ENCODE results near the gene SLCO2B1. TPM values are rescaled to one million over a fixed set of nuclear protein-coding genes. Genes with fewer than 3 reads are reported as not detected.

Gene SLCO2B1
- total RNA-seq, 4 donors from 2014 or later = 25.7 to 70.1 (median 33.1) TPM

DNA sequence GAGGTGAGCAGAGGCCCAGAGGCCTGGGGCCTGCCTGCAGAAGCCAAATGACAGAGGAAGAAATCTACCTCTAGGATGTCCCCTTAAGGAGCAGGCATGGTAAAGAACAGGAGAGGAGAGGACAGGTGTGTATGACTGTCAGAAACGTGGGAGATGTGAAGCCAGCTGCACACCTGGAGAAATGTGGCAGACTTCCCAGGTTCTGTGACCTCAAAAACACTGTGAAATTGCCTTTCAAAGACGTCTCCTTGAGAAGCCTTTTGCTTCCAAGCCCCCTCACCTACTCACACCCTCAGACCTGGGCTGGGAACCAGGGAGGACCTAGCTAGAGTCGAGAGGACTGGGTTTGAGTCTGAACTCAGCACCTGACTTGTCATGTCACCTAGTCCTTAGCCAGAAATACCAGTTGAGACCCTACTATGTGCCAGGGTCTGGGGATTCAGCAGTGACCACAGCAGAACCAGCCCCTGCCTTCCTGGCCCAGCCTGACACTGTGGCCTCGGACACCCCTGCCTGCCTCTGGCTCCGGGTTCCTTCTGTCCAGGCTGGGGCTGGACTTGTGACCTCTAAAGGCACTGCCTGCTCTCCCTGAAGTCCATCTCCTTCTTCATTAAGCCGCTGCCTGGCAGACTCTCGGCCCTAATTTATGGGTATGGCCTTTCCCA is 95.2 kb downstream of the SLCO2B1 start:
- Histone ChIP-seq H3K27ac (no peak overlapping the region), H3K4me3 (no peak overlapping the region), H3K36me3 (no peaks in the 10 kb centered on the region), H3K9me3 (no peaks in the 10 kb centered on the region), H3K27me3 (peaks cover 49% of the 10 kb centered on the region), H3K4me1 (peaks cover 0 to 15% (median 0%) of the 10 kb centered on the region in 3 donors)
- no peak for ATAC-seq
- WGBS, 2 donors (ENCODE audit: low coverage in 1 of 2) = 34 to 58% methylated on average over 3 to 4 of the region's 7 CpGs
- TF ChIP-seq POLR2A (IDR thresholded peaks at IDR 0.05) (no peak), POLR2AphosphoS5 (IDR thresholded peaks at IDR 0.05) (no peak), EP300 (IDR thresholded peaks at IDR 0.05) (no peak)
- TF ChIP-seq, protein P1, sequence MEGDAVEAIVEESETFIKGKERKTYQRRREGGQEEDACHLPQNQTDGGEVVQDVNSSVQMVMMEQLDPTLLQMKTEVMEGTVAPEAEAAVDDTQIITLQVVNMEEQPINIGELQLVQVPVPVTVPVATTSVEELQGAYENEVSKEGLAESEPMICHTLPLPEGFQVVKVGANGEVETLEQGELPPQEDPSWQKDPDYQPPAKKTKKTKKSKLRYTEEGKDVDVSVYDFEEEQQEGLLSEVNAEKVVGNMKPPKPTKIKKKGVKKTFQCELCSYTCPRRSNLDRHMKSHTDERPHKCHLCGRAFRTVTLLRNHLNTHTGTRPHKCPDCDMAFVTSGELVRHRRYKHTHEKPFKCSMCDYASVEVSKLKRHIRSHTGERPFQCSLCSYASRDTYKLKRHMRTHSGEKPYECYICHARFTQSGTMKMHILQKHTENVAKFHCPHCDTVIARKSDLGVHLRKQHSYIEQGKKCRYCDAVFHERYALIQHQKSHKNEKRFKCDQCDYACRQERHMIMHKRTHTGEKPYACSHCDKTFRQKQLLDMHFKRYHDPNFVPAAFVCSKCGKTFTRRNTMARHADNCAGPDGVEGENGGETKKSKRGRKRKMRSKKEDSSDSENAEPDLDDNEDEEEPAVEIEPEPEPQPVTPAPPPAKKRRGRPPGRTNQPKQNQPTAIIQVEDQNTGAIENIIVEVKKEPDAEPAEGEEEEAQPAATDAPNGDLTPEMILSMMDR (IDR thresholded peaks at IDR 0.05) = no peak

DNA sequence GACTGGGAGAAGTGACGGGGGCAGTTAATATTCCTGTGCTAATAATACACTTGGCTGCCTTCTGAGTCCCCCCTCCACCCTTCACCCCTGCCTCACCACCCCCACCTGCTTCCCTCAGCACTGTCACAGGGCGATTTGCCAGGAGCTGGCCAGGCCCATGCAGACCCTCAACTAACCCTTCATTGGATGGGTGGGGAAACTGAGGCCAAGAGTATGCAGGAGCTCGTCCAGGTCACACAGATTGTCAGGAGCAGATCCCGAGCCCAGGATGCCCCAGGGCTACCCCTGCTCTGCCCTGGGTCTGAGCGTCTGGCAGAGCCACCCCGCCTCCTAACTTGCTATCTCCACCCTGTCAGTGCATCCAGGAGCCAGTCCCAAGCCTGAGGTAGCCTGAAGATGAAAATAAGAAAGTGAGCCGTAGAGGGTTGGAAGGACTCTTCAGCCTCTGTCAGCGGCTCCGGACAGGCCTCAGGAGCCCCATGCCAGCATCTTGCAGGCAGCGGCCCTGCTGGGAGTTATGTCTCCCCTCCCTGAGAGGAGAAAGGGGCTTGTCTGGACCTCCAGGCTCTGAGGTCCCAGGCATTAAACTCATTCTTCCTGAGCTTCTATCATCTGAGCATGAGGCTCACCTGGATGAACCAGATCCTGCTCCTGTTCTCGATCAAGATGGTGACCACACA is 95.9 kb downstream of the SLCO2B1 start:
- no peak for ATAC-seq
- no peaks in the 10 kb centered on the region for H3K36me3 ChIP-seq
- TF ChIP-seq, protein P1 (IDR thresholded peaks at IDR 0.05) = no peak
- TF ChIP-seq EP300 (IDR thresholded peaks at IDR 0.05) = no peak
- no peak for TF ChIP-seq POLR2AphosphoS5 (IDR thresholded peaks at IDR 0.05)
- no peak overlapping the region for H3K4me3 ChIP-seq
- H3K27ac ChIP-seq = no peak overlapping the region
- peaks cover 0 to 8% (median 0%) of the 10 kb centered on the region in 3 donors for H3K4me1 ChIP-seq
- peaks cover 43% of the 10 kb centered on the region for H3K27me3 ChIP-seq
- 76% methylated on average over 4 of the region's 11 CpGs; no CpG with 5 or more reads in 1 of the 2 donors for WGBS, 2 donors (ENCODE audit: low coverage in 1 of 2)
- H3K9me3 ChIP-seq = no peaks in the 10 kb centered on the region

DNA sequence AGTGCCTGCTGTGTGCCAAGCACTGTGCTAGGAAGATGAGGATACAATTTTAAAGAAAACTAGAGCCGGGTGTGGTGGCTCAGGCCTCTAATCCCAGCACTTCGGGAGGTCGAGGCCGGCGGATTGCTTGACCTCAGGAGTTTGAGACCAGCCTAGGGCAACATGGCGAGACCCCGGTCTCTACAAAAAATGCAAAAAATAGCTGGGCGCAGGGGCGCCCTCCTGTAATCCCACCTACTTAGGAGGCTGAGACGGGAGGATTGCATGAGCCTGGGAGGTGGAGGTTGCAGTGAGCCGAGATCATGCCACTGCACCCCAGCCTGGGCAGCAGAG is 98.0 kb downstream of the SLCO2B1 start:
- Histone ChIP-seq H3K27ac (no peak overlapping the region), H3K4me3 (no peak overlapping the region), H3K4me1 (no peaks in the 10 kb centered on the region), H3K36me3 (no peaks in the 10 kb centered on the region), H3K9me3 (peaks cover 0 to 5% (median 0%) of the 10 kb centered on the region in 3 donors), H3K27me3 (peaks cover 22% of the 10 kb centered on the region)
- TF ChIP-seq EP300 (IDR thresholded peaks at IDR 0.05) = no peak
- 66% methylated on average over 6 of the region's 11 CpGs; no CpG with 5 or more reads in 1 of the 2 donors for WGBS, 2 donors (ENCODE audit: low coverage in 1 of 2)
- peak; percentile 24 for ATAC-seq

DNA sequence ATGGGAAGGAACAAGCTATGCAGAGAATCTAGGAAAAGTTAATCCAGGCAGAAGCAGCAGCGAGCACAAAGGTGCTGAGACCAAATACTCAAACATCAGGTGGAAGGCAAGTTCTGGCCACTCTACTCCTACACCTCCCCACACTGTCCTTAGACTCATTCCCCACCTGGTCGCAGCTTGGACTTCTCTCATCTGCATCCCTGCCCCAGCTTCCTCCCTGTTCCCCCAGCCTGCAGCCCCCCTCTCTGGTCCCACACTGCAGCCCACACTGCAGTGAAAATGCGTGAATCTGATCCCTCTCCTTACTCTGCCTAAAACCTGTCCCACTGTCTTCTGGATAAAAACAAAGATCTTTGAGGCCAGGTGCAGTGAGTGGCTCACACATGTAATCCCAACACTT is 98.8 kb downstream of the SLCO2B1 start:
- ATAC-seq = no peak
- peaks cover 0 to 5% (median 0%) of the 10 kb centered on the region in 3 donors for H3K9me3 ChIP-seq
- no peaks in the 10 kb centered on the region for H3K4me1 ChIP-seq
- TF ChIP-seq POLR2AphosphoS5 (IDR thresholded peaks at IDR 0.05) (no peak), EP300 (IDR thresholded peaks at IDR 0.05) (no peak), POLR2A (IDR thresholded peaks at IDR 0.05) (no peak)
- TF ChIP-seq, protein P1 (IDR thresholded peaks at IDR 0.05) = no peak
- no peak overlapping the region for H3K27ac ChIP-seq
- no peaks in the 10 kb centered on the region for H3K36me3 ChIP-seq
- peaks cover 14% of the 10 kb centered on the region for H3K27me3 ChIP-seq
- no peak overlapping the region for H3K4me3 ChIP-seq
- WGBS, 2 donors (ENCODE audit: low coverage in 1 of 2) = 39 to 44% methylated on average over 2 to 3 of the region's 3 CpGs

DNA sequence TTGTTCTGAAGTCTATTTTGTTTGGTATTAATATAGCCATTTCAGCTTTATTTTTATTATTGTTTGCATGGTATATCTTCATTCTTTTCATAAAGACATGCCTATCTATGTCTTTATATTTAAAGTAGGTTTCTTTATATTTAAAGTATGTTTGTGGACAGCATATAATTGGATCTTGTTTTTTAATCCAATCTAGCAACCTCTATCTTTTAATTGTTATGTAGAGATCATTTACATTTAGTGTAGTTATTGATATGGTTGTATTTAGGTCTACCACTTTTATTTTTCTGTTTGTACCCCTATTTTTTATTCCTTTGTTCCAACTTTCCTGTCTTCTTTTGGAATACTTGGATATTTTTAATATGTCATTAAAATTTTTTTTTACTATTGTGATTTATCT is 103.4 kb downstream of the SLCO2B1 start:
- Histone ChIP-seq H3K9me3 (peaks cover 0 to 5% (median 0%) of the 10 kb centered on the region in 3 donors), H3K27me3 (peaks cover 9% of the 10 kb centered on the region), H3K4me3 (no peak overlapping the region), H3K4me1 (no peaks in the 10 kb centered on the region), H3K27ac (no peak overlapping the region), H3K36me3 (no peaks in the 10 kb centered on the region)
- no peak for TF ChIP-seq POLR2A (IDR thresholded peaks at IDR 0.05)
- TF ChIP-seq POLR2AphosphoS5 (IDR thresholded peaks at IDR 0.05) = no peak
- TF ChIP-seq, protein P1 (IDR thresholded peaks at IDR 0.05) = no peak
- no peak for TF ChIP-seq EP300 (IDR thresholded peaks at IDR 0.05)
- no peak for ATAC-seq

Other genes with a start within 250 kb of the SLCO2B1 start
- gene XRRA1, start 202.0 kb upstream of the SLCO2B1 start, total RNA-seq = 10 to 100 TPM in 3 of 4 donors, 1 to 10 TPM in 1; 9.6 to 33.0 (median 12.6) TPM
- gene SPCS2, start 201.8 kb upstream of the SLCO2B1 start, total RNA-seq = 10 to 100 TPM; 27.2 to 49.5 (median 37.0) TPM
- 1 to 10 TPM; 4.1 to 7.5 (median 6.0) TPM for gene NEU3, start 162.2 kb upstream of the SLCO2B1 start, total RNA-seq
- not detected for gene OR2AT4, start 54.2 kb upstream of the SLCO2B1 start, total RNA-seq
- under 1 TPM in 2 of 4 donors, not detected in 2; 0.13 to 0.31 TPM for gene TPBGL, start 89.7 kb downstream of the SLCO2B1 start, total RNA-seq
- 100 to 1,000 TPM in 1 of 4 donors, 10 to 100 TPM in 3; 72.3 to 120 (median 93.0) TPM for gene ARRB1, start 200.6 kb downstream of the SLCO2B1 start, total RNA-seq
- gene RPS3, start 248.4 kb downstream of the SLCO2B1 start, total RNA-seq = 1,000 to 10,000 TPM in 2 of 4 donors, 100 to 1,000 TPM in 2; 767 to 1,946 (median 1,260) TPM

Measured in gastroesophageal sphincter (tissue), 4 donors.